Activated T-cell treated with anti-CD3 and anti-CD28 coated beads for 24 hours (primary cell): ENCODE measurements around the gene DEFB113.

Experiments used
- DNase-seq: peaks from one replicate; pipeline ENCODE4 v3.0.0-alpha.2; 2020; ENCODE audit warnings: low read depth

Gene DEFB113

GRCh38 chr6:49935387-49935786 is 34.0 kb downstream of the DEFB113 start:
- DNase-seq: no peak

GRCh38 chr6:49934770-49935169 is 34.7 kb downstream of the DEFB113 start:
- DNase-seq: no peak

- DNase-seq: no peak
These were observed 35.9 kb downstream of the DEFB113 start for GRCh38 chr6:49933526-49933925.

GRCh38 chr6:49929340-49929739 is 40.1 kb downstream of the DEFB113 start:
- no peak for DNase-seq

- no peak for DNase-seq
These were observed 45.6 kb downstream of the DEFB113 start for GRCh38 chr6:49923826-49924225.

GRCh38 chr6:49919935-49920644 is 49.3 kb downstream of the DEFB113 start:
- DNase-seq: no peak

- DNase-seq: no peak
These were observed 50.2 kb downstream of the DEFB113 start for GRCh38 chr6:49919261-49919660.

- no peak for DNase-seq
These were observed 50.6 kb downstream of the DEFB113 start for GRCh38 chr6:49918787-49919186.
